ENCODE measurements around the gene CEMIP2. TPM values are rescaled to one million over a fixed set of nuclear protein-coding genes. Genes with fewer than 3 reads are reported as not detected.
"Not testable (repeated sequence)": the region's sequence is repeated elsewhere in the genome, so short reads cannot be mapped to it uniquely, and the experiment has no call there.

CEMIP2 gene
- total RNA-seq, 1 donor from 2014 or later = 61.2 TPM

DNA sequence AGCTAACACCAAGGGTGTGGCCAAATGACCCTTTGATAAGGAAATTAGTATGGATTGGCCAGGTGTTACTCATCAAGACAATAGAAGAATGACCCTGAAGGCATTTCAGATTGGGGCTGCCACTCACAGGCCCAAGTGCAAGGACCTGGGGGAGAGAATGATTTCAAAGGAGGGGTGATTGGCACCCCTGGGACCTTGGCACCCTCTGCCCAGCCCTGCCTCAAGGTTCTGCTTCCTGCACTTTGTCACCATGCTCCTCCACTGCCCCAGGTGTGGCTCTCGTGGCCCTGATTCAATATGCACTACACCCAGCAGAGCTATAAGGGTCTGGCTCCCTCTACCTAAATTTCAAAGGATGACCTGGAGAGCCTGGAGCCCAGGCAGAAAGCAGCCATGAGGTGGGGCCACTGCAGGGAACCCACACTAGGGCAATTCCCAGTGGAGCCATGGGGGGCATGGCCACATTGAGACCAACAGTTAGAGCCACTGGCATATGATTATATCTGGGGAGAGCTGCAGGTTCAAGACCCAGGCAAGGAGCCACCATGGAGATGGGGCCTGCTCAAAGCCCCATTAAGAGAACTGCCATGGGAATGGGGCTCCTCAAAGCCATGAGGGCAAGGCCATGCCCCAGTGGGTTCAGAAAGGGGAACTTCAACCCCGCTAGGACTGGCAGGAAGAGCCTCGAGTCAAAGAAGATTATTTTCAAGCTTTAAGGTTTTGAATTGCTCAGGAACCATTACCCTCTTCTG lies 93.0 kb downstream of the CEMIP2 start:
- DNase-seq = no peak

DNA sequence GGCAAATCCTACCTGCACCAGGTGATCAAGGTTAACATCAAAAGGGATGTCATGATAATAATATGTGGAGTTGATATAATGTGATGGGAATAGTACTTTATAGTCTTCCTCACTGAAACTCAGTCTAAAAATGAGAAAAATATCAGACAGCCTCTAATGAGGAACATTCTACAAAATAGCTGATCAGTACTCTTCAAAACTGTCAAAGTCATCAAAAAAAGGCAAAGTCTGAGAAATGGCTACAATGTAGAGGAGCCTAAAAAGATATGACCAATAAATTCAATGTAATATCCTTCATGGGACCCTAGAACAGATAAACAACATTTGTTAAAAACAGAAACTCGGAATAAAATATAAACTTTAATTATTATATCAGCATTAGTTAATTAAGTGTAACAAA lies 95.7 kb downstream of the CEMIP2 start:
- no peak for DNase-seq

GRCh38 chr9:71671289-71671688 lies 97.0 kb downstream of the CEMIP2 start:
- DNase-seq = no peak

DNA sequence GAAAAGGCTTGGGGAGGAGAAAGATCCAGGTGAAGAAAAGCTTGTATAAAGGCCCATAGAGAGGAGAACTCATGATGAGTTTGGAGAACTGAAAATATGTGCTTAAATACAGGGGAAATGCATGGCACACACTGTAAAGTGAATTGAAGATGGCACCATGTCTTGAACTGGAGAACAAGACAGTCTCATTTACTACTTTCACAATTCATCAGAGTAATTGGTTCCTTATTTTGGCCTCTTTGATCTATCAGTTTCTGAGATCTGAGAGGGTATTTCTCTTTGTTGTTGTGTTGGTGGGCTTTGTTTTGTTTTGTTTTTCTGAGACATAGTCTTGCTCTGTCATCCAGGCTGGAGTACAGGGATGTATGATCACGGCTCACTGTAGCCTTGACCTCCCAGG lies 98.2 kb downstream of the CEMIP2 start:
- no peak for DNase-seq

DNA sequence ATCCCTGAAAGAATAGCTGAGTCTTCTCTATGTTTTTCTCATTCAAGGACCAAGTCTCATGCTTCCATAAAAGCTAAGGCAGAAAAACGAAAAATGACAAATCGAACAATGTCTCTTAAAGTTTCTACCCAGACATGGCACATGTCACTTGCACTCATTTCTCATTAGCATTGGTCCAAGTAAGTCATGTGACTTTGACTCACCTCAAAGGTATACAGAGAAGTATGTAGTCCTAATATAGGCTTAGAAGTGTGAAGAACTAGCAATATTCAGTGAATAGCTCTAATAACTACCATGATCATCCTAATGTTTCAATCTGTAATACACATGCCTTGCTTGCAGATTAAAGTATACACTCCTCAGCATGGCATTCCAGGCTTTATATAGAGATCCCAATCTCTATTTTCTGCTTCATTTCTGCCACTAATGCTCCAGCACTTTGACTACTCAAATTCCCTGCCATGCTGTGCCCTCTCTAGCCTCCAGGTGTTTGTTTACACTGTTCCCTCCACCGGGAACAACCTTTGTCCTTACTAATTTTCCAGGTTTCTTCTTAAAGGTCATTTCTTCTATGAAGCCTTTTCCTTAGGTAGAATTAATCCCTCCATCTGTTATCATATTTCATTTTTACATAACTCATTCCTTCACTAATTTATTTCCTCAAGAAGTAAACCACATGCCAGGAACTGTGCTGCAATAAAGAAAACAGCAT lies 98.9 kb downstream of the CEMIP2 start:
- DNase-seq = no peak

DNA sequence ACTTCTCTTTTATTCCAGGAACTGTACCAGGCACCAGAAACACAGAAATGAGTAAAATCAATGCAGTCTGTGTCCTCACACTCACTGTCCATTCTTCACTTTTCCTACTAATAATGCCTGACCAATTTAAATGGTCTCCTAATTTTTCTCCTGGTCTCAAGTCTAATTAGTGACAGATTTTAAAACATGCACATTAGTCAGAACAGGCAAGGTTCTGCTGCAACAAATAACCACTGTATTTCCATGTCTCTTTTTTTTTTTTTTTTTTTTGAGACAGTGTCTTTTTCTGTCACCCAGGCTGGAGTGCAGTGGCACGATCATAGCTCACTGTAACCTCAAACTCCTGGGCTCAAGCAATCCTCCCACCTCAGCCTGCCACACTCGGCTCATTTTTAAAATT lies 99.6 kb downstream of the CEMIP2 start:
- DNase-seq = no peak

DNA sequence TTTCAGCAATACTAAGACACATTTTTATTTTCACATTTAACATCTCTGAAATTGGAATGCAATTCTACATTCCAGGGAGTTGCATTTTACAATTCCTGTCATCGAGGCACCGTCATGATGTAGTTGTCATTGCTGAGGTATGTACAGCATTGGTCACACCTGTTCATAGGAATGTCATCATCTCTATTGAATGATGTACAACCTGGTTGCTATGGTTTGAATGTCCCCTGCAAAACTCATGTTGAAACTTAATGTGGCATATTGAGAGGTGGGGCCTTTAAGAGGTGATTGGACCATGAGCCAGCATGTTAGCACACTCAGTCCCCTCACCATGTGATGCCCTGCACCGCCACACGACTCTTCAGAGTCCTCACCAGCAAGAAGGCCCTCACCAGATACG lies 103.1 kb downstream of the CEMIP2 start:
- DNase-seq = no peak

DNA sequence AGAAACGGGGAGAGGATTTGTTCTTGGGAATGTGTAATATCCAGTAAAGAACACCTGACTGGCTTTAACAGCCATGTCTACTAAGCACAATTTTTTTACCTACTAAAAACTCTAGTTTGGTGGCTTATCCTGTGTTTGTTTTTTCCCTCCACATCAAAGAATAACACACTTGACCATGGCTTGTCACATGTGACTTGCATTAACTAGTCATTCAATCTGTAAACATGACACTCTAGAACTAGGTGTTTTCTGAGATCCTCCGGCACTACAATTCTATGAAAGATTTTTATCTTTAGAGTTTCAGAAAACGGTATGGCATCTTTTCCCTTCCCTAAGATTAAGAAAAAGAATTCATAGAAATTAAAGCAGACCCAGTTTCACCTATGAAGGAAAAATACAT lies 103.7 kb downstream of the CEMIP2 start:
- DNase-seq = no peak

DNA sequence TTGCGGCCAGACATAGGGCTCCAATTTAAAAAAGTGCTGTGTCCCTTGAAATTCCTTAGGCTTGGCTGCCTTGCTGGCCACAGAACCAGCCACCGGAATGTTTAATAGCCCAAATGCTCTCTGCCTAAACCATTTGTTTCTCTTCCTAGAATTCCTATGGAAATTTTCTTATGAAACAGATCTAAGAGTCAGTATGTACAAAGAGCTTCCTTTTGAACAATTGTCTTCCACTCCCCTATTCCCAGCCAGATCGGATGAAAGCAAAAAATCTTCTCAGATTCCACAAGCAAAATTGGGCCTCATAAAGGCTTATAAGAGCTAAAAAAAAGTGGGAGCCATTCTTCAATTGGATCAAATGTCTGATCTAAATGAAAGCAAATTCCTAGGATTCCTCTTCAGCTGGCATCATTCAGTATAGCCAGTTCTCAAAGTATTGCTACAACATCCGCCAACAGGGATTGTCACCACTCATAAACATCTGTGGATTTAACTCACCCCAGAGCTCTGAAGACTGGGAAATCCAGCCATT lies 104.3 kb downstream of the CEMIP2 start:
- peak; percentile 11 for DNase-seq

DNA sequence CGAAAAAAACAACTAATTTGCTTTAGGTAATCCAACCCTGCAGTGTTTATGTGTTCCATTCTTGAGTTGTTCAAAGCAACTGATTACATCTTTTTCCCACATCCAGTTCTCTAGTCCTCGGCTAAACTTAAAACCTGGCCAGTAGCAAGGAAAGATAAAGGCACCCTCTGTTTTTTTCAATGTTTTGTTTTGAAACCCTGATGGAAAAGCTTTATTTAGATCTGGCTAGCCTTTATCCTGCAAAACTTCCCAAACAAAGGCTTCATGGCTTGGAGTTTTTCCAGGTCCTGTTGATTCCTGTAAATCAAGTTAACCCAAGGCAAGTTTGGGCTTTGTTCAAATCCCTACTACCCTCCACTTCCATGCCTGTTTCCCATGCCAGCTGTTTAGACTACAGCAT lies 105.1 kb downstream of the CEMIP2 start:
- peak; percentile 20 for DNase-seq

DNA sequence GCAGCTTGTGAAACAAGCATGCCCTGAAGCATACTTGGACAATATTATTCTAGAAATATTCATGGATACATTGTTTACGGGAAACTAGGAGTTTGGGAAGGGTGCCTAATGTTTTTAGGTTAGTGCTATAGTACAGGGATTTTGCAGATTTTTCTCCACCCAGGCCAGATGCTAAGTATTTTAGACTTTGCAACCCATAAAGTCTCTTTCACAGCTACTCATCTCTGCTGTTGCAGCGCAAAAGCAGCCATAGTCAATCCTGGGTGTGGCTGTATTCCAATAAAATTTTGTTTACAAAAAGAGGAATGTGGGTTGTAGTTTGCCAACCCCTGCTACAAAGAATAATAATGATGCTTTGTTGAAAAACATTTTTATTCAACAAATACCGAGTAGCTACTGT lies 106.2 kb downstream of the CEMIP2 start:
- DNase-seq = no peak

GRCh38 chr9:71657276-71657675 lies 111.0 kb downstream of the CEMIP2 start:
- DNase-seq = not testable (repeated sequence)

DNA sequence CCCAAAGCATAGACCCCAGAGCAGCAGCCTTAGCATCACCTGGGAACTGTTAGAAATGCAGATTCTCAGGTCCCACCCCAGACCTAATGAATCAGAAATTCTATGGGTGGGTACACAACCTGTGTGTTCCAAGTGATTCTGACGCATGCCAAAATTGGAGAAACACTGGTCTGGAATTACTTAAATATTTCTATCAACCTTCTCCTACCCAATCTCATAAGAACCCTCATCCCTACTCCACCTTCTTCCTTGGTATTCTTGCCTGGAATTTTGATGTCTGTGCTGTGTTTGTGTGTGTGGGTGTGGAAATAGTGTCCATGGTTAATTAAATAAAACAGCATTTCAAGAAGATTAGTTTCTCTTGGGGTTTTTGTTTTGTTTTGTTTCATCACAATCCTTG lies 111.8 kb downstream of the CEMIP2 start:
- DNase-seq = no peak

- no peak for DNase-seq
These were observed 112.5 kb downstream of the CEMIP2 start for GRCh38 chr9:71655778-71656177.

DNA sequence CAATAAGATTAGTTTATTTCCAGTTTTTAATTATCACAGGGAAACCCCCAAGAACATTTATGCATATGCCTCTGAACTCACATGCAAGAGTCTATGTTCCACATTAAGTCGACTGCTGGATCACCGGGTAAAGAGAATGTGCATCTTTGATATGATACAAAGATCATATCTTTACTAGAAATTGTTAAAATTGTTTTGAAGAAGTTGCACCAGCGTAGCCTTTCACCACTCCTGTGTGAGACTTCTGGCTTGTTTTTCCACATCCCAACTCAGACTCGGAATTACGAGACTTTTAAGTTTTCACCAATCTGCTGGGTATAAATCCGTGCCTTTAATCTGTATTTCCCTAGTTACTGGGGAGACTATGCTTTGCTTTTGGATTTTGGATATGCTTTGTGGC lies 113.2 kb downstream of the CEMIP2 start:
- DNase-seq = no peak

GRCh38 chr9:71652480-71652879 lies 115.8 kb downstream of the CEMIP2 start:
- no peak for DNase-seq

GRCh38 chr9:71648453-71648852 lies 119.9 kb downstream of the CEMIP2 start:
- no peak for DNase-seq

DNA sequence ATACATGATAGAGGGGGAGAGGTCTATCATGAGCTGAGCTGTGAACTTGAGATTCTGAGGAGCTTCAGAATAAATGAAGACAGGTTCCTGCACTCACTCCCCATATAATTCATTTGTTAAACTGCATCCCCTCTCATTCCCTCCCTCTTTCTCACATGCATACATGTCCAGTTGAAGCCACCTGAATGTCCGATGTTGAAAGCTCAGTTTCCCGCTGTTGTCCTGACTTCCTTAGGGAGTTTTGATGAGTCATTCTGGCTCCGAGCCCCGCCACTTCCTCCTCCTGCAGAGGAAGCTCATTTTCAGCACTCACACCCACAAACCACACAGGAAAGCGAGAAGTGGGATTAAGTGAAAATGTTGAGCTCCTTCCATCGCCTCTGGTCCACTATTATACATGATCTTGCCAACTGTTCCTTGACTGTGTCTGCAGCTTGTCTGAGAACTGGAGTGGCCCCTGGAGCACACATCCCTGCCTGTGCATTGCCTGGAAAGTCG lies 121.2 kb downstream of the CEMIP2 start:
- DNase-seq = peak; percentile 39

- DNase-seq = no peak
These were observed 122.2 kb downstream of the CEMIP2 start for GRCh38 chr9:71646131-71646530.

DNA sequence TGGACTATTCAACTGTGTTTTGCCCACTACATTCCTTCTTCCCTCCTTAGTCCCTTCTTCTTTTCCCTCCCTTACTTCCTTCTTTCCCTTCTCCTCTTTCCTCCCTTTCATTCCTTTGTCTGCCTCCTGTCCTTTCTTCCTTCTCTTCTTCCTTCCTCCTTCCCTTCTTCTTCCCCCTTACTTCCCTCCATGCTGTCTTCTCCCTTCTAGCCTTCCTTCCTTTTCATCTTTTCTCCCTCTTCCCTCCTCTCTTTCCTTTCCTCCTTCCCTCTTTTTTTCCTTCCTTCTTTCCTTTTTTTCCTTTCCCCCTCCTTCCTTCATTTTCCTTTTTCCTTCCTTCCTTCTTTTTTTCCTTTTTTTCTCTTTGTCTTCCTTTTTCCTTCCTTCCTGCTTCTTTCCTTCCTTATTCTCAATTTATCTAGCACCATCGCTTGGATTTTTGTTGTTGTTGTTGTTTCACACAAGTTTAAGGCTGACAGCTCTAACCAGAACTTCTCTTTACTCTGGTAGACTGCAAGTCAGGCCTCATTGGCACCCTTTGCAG lies 123.4 kb downstream of the CEMIP2 start:
- no peak for DNase-seq

- DNase-seq = no peak
These were observed 125.0 kb downstream of the CEMIP2 start for GRCh38 chr9:71643330-71643729.

DNA sequence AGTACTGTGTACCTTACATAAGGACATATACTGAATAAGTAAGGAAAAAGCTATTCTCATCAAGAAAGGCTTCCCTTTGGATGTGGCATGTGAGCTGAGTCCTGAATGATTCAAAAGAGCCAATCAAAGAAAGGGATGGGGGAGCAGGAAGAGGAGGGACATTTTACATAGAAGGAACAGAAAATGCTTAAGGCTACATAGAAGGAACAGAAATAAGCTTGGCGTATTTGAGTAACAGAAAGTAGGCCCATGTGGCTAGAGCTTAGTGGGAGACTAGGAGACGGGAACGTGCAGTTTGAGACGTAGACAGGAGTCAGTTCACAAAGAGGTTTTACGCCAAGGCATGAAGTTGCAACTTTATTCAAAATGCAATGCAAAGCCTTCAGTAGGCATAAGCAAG lies 126.3 kb downstream of the CEMIP2 start:
- DNase-seq = no peak

- DNase-seq = peak; percentile 46
These were observed 129.7 kb downstream of the CEMIP2 start for GRCh38 chr9:71638627-71639026.
